Karpas-422 (cell line): Measurements from ENCODE around the gene HYPK. TPM values are rescaled to one million over a fixed set of nuclear protein-coding genes. Genes with fewer than 3 reads are reported as not detected.
"Not testable (repeated sequence)": the region's sequence is repeated elsewhere in the genome, so short reads cannot be mapped to it uniquely, and the experiment has no call there.

ENCODE experiments used
- DNase-seq: peaks from one replicate; pipeline ENCODE4 v3.0.0-alpha.2; 2015
- H2AFZ ChIP-seq: fragments of 200-600 bp; sonication (generic); 2 replicates; pipeline ENCODE4 v1.6.1; 2014; ENCODE audit warnings: antibody characterized with exemption, low read length, mixed read lengths
- H3K27ac ChIP-seq: fragments of 200-600 bp; sonication (generic); 2 replicates; pipeline ENCODE4 v1.5.1; 2014; ENCODE audit warnings: mild to moderate bottlenecking, low read length, moderate library complexity
- H3K27me3 ChIP-seq: fragments of 200-600 bp; sonication (generic); 2 replicates; pipeline ENCODE4 v1.6.1; 2014; ENCODE audit warnings: low read length, mixed read lengths
- H3K36me3 ChIP-seq: fragments of 200-600 bp; sonication (generic); 2 replicates; pipeline ENCODE4 v1.6.1; 2014; ENCODE audit warnings: low read length, mixed read lengths; ENCODE audit not compliant: insufficient read depth
- H3K4me1 ChIP-seq: fragments of 200-600 bp; sonication (generic); 2 replicates; pipeline ENCODE4 v1.6.1; 2014; ENCODE audit warnings: mild to moderate bottlenecking, low read length, mixed read lengths
- H3K4me2 ChIP-seq: fragments of 200-600 bp; sonication (generic); 2 replicates; pipeline ENCODE4 v1.6.1; 2014; ENCODE audit warnings: low read length, low read depth, mild to moderate bottlenecking; ENCODE audit not compliant: poor library complexity, severe bottlenecking
- H3K4me3 ChIP-seq: fragments of 200-600 bp; sonication (generic); 2 replicates; pipeline ENCODE4 v1.5.1; 2014; ENCODE audit warnings: mild to moderate bottlenecking, antibody characterized with exemption, low read length, mixed read lengths
- H3K79me2 ChIP-seq: fragments of 200-600 bp; sonication (generic); 2 replicates; pipeline ENCODE4 v1.6.1; 2014; ENCODE audit warnings: mild to moderate bottlenecking, low read length, mixed read lengths
- H3K9ac ChIP-seq: fragments of 200-600 bp; sonication (generic); 2 replicates; pipeline ENCODE4 v1.6.0; 2014; ENCODE audit warnings: low read length
- H3K9me2 ChIP-seq: fragments of 200-600 bp; sonication (generic), shearing (Covaris generic); replicated peaks from 2 replicates; pipeline ENCODE4 v1.6.0; 2014; ENCODE audit warnings: mild to moderate bottlenecking, low read length, moderate library complexity; ENCODE audit not compliant: insufficient read depth
- H3K9me3 ChIP-seq: fragments of 300-700, 200-600 bp; sonication (generic); 2 replicates; pipeline ENCODE4 v1.6.1; 2014; ENCODE audit warnings: low read length, mixed read lengths
- H4K20me1 ChIP-seq: fragments of 200-600 bp; sonication (generic); 2 replicates; pipeline ENCODE4 v1.6.1; 2014; ENCODE audit warnings: mild to moderate bottlenecking, antibody characterized with exemption, low read length, low read depth; ENCODE audit not compliant: insufficient read depth
- total RNA-seq: library from RNA; depleted of rRNA; stranded (reverse); fragments of >200 nt; shearing (Covaris generic); gene quantifications from 2 replicates; pipeline ENCODE4 v1.2.3, GENCODE V29; 2014; ENCODE audit warnings: low replicate concordance

The HYPK gene
- total RNA-seq, 1 experiment from 2014 or later = 31.1 TPM

GRCh38 chr15:43799209-43799944 is 1.0 kb upstream of the HYPK start:
- H3K4me3 ChIP-seq = peak overlapping the region; percentile 10; the same call in 1 of the 2 replicates
- no peaks in the 10 kb centered on the region for H3K27me3 ChIP-seq
- H3K9ac ChIP-seq = peak overlapping the region; percentile 46
- DNase-seq = peak; percentile 84
- no peaks in the 10 kb centered on the region for H3K9me3 ChIP-seq
- no peaks in the 10 kb centered on the region for H3K9me2 ChIP-seq
- no peak overlapping the region for H2AFZ ChIP-seq
- peaks cover 4% of the 10 kb centered on the region; the same call in 1 of the 2 replicates for H4K20me1 ChIP-seq
- H3K27ac ChIP-seq = peak overlapping the region; percentile 95
- peaks cover 68% of the 10 kb centered on the region for H3K4me1 ChIP-seq
- H3K4me2 ChIP-seq = peak overlapping the region; percentile 40
- peaks cover 34% of the 10 kb centered on the region for H3K36me3 ChIP-seq
- peaks cover 18% of the 10 kb centered on the region for H3K79me2 ChIP-seq

GRCh38 chr15:43799945-43800285 is 484 bp upstream of the HYPK start, which contains the start of gene SERINC4:
SERINC4 (minus strand) TSS chr15:43800220; CDS start chr15:43799986, 234 bp downstream.
- Histone ChIP-seq H2AFZ (no peak within 1 kb of the TSS), H3K9ac (peak within 1 kb of the TSS; percentile 94), H3K79me2 (peaks cover 18% of the 10 kb centered on the region), H3K4me1 (peaks cover 63% of the 10 kb centered on the region), H3K4me3 (peak within 1 kb of the TSS; percentile 87), H3K9me2 (no peaks in the 10 kb centered on the region), H3K36me3 (peaks cover 29% of the 10 kb centered on the region), H3K4me2 (peak within 1 kb of the TSS; percentile 95), H3K27ac (peak within 1 kb of the TSS; percentile 95), H3K9me3 (no peaks in the 10 kb centered on the region), H3K27me3 (no peaks in the 10 kb centered on the region), H4K20me1 (no peaks in the 10 kb centered on the region; the same call in 1 of the 2 replicates)
- no peak for DNase-seq

- H3K9me3 ChIP-seq, H3K9me2 ChIP-seq, H3K9ac ChIP-seq, H3K4me2 ChIP-seq, H2AFZ ChIP-seq, H3K27me3 ChIP-seq, H4K20me1 ChIP-seq, DNase-seq, H3K4me3 ChIP-seq: not testable (repeated sequence)
- Histone ChIP-seq H3K4me1 (peaks cover 39% of the 10 kb centered on the region), H3K36me3 (peaks cover 39% of the 10 kb centered on the region), H3K27ac (peak overlapping the region; percentile 34), H3K79me2 (peaks cover 18% of the 10 kb centered on the region)
Measured at GRCh38 chr15:43802676-43803075, 2.3 kb downstream of the HYPK start.

GRCh38 chr15:43808435-43808950 is 8.1 kb downstream of the HYPK start:
- Histone ChIP-seq H4K20me1 (no peaks in the 10 kb centered on the region), H2AFZ (no peak overlapping the region), H3K9ac (peak overlapping the region; percentile 67), H3K27me3 (no peaks in the 10 kb centered on the region), H3K4me1 (peaks cover 33% of the 10 kb centered on the region), H3K9me2 (no peaks in the 10 kb centered on the region), H3K27ac (peak overlapping the region; percentile 99), H3K4me2 (peak overlapping the region; percentile 69), H3K79me2 (no peaks in the 10 kb centered on the region), H3K36me3 (peaks cover 45% of the 10 kb centered on the region), H3K4me3 (peak overlapping the region; percentile 52), H3K9me3 (no peaks in the 10 kb centered on the region)
- peak; percentile 53 for DNase-seq

GRCh38 chr15:43808960-43809678 is 8.7 kb downstream of the HYPK start:
- H3K36me3 ChIP-seq = peaks cover 45% of the 10 kb centered on the region
- peak overlapping the region; percentile 99 for H3K27ac ChIP-seq
- DNase-seq = peak; percentile 91
- peaks cover 33% of the 10 kb centered on the region for H3K4me1 ChIP-seq
- H3K27me3 ChIP-seq = no peaks in the 10 kb centered on the region
- H3K4me3 ChIP-seq = peak overlapping the region; percentile 52
- peak overlapping the region; percentile 69 for H3K4me2 ChIP-seq
- no peaks in the 10 kb centered on the region for H3K9me3 ChIP-seq
- H2AFZ ChIP-seq = peak overlapping the region; percentile 15; the same call in 1 of the 2 replicates
- H3K79me2 ChIP-seq = no peaks in the 10 kb centered on the region
- no peaks in the 10 kb centered on the region for H4K20me1 ChIP-seq
- H3K9me2 ChIP-seq = no peaks in the 10 kb centered on the region
- H3K9ac ChIP-seq = peak overlapping the region; percentile 67

- H3K4me2 ChIP-seq, H3K4me3 ChIP-seq, H3K9ac ChIP-seq, H4K20me1 ChIP-seq, H3K27ac ChIP-seq, DNase-seq, H3K9me2 ChIP-seq, H3K27me3 ChIP-seq, H3K4me1 ChIP-seq, H3K9me3 ChIP-seq, H2AFZ ChIP-seq: not testable (repeated sequence)
- Histone ChIP-seq H3K36me3 (peaks cover 47% of the 10 kb centered on the region; the same call in 1 of the 2 replicates), H3K79me2 (peaks cover 35% of the 10 kb centered on the region)
Measured at GRCh38 chr15:43815064-43815463, 14.7 kb downstream of the HYPK start.

- H3K36me3 ChIP-seq = peaks cover 26% of the 10 kb centered on the region; the same call in 1 of the 2 replicates
- H4K20me1 ChIP-seq = peaks cover 6% of the 10 kb centered on the region; the same call in 1 of the 2 replicates
- H3K4me2 ChIP-seq = peak overlapping the region; percentile 24
- no peak overlapping the region for H2AFZ ChIP-seq
- no peak overlapping the region for H3K4me3 ChIP-seq
- H3K9me3 ChIP-seq = no peaks in the 10 kb centered on the region
- peak overlapping the region; percentile 17; the same call in 1 of the 2 replicates for H3K27ac ChIP-seq
- no peak overlapping the region for H3K9ac ChIP-seq
- no peaks in the 10 kb centered on the region for H3K27me3 ChIP-seq
- peaks cover 29% of the 10 kb centered on the region for H3K4me1 ChIP-seq
- peak; percentile 39 for DNase-seq
- peaks cover 75% of the 10 kb centered on the region for H3K79me2 ChIP-seq
- no peaks in the 10 kb centered on the region for H3K9me2 ChIP-seq
Measured at GRCh38 chr15:43821505-43821904, 21.1 kb downstream of the HYPK start.
